DOHH2 (cell line): ENCODE results near the gene KAT7.

Experiments used
- H3F3A ChIP-seq: fragments of 200-600 bp; sonication (generic), shearing (Covaris generic); 2 replicates; pipeline ENCODE4 v1.6.0; 2016; ENCODE audit warnings: antibody characterized with exemption, mild to moderate bottlenecking; ENCODE audit not compliant: control insufficient read depth, insufficient read depth
- H3K27ac ChIP-seq: fragments of 200-600 bp; sonication (generic); 2 replicates; pipeline ENCODE4 v1.5.1; 2014; ENCODE audit warnings: low read depth, mild to moderate bottlenecking, low read length, moderate library complexity
- H3K27me3 ChIP-seq: fragments of 200-600 bp; sonication (generic); 2 replicates; pipeline ENCODE4 v1.6.1; 2014; ENCODE audit warnings: mild to moderate bottlenecking, low read length, mixed read lengths; ENCODE audit not compliant: control insufficient read depth
- H3K36me3 ChIP-seq: fragments of 200-600 bp; sonication (generic); 2 replicates; pipeline ENCODE4 v1.6.1; 2014; ENCODE audit warnings: mild to moderate bottlenecking, low read length, moderate library complexity, mixed read lengths; ENCODE audit not compliant: control insufficient read depth
- H3K4me1 ChIP-seq: fragments of 200-600 bp; sonication (generic); 2 replicates; pipeline ENCODE4 v1.6.1; 2014; ENCODE audit warnings: mild to moderate bottlenecking, low read length, mixed read lengths; ENCODE audit not compliant: control insufficient read depth
- H3K4me2 ChIP-seq: fragments of 200-600 bp; sonication (generic); 2 replicates; pipeline ENCODE4 v1.6.0; 2014; ENCODE audit warnings: mild to moderate bottlenecking, low read length, moderate library complexity
- H3K4me3 ChIP-seq: fragments of 200-600 bp; sonication (generic); 2 replicates; pipeline ENCODE4 v1.5.1; 2014; ENCODE audit warnings: mild to moderate bottlenecking, low read length, mixed read lengths
- H3K79me2 ChIP-seq: fragments of 200-600 bp; sonication (generic); 2 replicates; pipeline ENCODE4 v1.6.1; 2014; ENCODE audit warnings: mild to moderate bottlenecking, low read length, mixed read lengths; ENCODE audit not compliant: control insufficient read depth
- H3K9me2 ChIP-seq: fragments of 200-600 bp; sonication (generic); replicated peaks from 2 replicates; pipeline ENCODE4 v1.6.1; 2014; ENCODE audit warnings: mild to moderate bottlenecking, low read length, mixed read lengths; ENCODE audit not compliant: control insufficient read depth
- H3K9me3 ChIP-seq: fragments of 200-600 bp; sonication (generic); 2 replicates; pipeline ENCODE4 v1.6.1; 2014; ENCODE audit warnings: antibody characterized with exemption, low read length, mixed read lengths; ENCODE audit not compliant: control insufficient read depth, insufficient read depth
- H4K20me1 ChIP-seq: fragments of 200-600 bp; sonication (generic); 2 replicates; pipeline ENCODE4 v1.6.0; 2014; ENCODE audit warnings: low read depth, mild to moderate bottlenecking, antibody characterized with exemption, low read length, moderate library complexity; ENCODE audit not compliant: control insufficient read depth, insufficient read depth
- CTCF ChIP-seq: fragments of 200-600 bp; sonication (generic); IDR thresholded peaks from one replicate; pipeline ENCODE4 v1.5.1; 2014; ENCODE audit warnings: antibody characterized with exemption, mild to moderate bottlenecking, low read depth, low read length; ENCODE audit not compliant: poor library complexity, severe bottlenecking
- EZH2phosphoT487 ChIP-seq: fragments of 200-600 bp; sonication (generic); IDR thresholded peaks from 2 replicates; pipeline ENCODE4 v1.6.1; 2017; ENCODE audit warnings: borderline replicate concordance, mild to moderate bottlenecking, antibody characterized with exemption, low read length, moderate library complexity, mixed read lengths

Gene KAT7

GRCh38 chr17:49874911-49875310 is 86.4 kb downstream of the KAT7 start:
- Histone ChIP-seq H3K4me1 (no peaks in the 10 kb centered on the region), H3K27me3 (peaks cover 15% of the 10 kb centered on the region), H3F3A (no peaks in the 10 kb centered on the region), H3K36me3 (no peaks in the 10 kb centered on the region), H3K9me2 (no peaks in the 10 kb centered on the region), H3K9me3 (no peaks in the 10 kb centered on the region), H3K27ac (no peak overlapping the region), H3K4me2 (no peak overlapping the region), H3K4me3 (no peak overlapping the region), H3K79me2 (no peaks in the 10 kb centered on the region), H4K20me1 (no peaks in the 10 kb centered on the region)
- no peak for TF ChIP-seq CTCF
- no peak for TF ChIP-seq EZH2phosphoT487

- H3K36me3 ChIP-seq: no peaks in the 10 kb centered on the region
- no peaks in the 10 kb centered on the region for H3K79me2 ChIP-seq
- H4K20me1 ChIP-seq: no peaks in the 10 kb centered on the region
- H3K9me2 ChIP-seq: no peaks in the 10 kb centered on the region
- no peak overlapping the region for H3K4me2 ChIP-seq
- H3K4me3 ChIP-seq: no peak overlapping the region
- H3F3A ChIP-seq: no peaks in the 10 kb centered on the region
- TF ChIP-seq EZH2phosphoT487 (no peak), CTCF (no peak)
- H3K27me3 ChIP-seq: peaks cover 17% of the 10 kb centered on the region
- H3K27ac ChIP-seq: no peak overlapping the region
- H3K4me1 ChIP-seq: no peaks in the 10 kb centered on the region
- no peaks in the 10 kb centered on the region for H3K9me3 ChIP-seq
These were observed 87.2 kb downstream of the KAT7 start for GRCh38 chr17:49875685-49876084.

GRCh38 chr17:49878931-49879904 is 90.7 kb downstream of the KAT7 start:
- no peak for TF ChIP-seq EZH2phosphoT487
- TF ChIP-seq CTCF: no peak
- Histone ChIP-seq H3K4me2 (no peak overlapping the region), H3K9me3 (no peaks in the 10 kb centered on the region), H4K20me1 (no peaks in the 10 kb centered on the region), H3K4me3 (no peak overlapping the region), H3K27me3 (peaks cover 45% of the 10 kb centered on the region), H3K9me2 (no peaks in the 10 kb centered on the region), H3K27ac (no peak overlapping the region), H3K36me3 (no peaks in the 10 kb centered on the region), H3K79me2 (no peaks in the 10 kb centered on the region), H3F3A (no peaks in the 10 kb centered on the region), H3K4me1 (no peaks in the 10 kb centered on the region)
